Activated naive CD8-positive, alpha-beta T cell (primary cell): Measurements from ENCODE around the gene MRTFA.

Experiments used
- H3K27ac Mint-ChIP-seq: one replicate; pipeline ENCODE4 v1.8.0; 2021; ENCODE audit warnings: mixed read lengths
- H3K27me3 Mint-ChIP-seq: one replicate; pipeline ENCODE4 v1.8.0; 2021; ENCODE audit warnings: mixed read lengths
- H3K36me3 Mint-ChIP-seq: one replicate; pipeline ENCODE4 v1.8.0; 2021; ENCODE audit warnings: mixed read lengths
- H3K4me1 Mint-ChIP-seq: one replicate; pipeline ENCODE4 v1.8.0; 2021; ENCODE audit warnings: low read depth, mixed read lengths
- H3K4me3 Mint-ChIP-seq: one replicate; pipeline ENCODE4 v1.8.0; 2021; ENCODE audit warnings: mild to moderate bottlenecking, mixed read lengths
- H3K9me3 Mint-ChIP-seq: one replicate; pipeline ENCODE4 v1.8.0; 2021; ENCODE audit warnings: low read depth, mixed read lengths

The MRTFA gene

DNA sequence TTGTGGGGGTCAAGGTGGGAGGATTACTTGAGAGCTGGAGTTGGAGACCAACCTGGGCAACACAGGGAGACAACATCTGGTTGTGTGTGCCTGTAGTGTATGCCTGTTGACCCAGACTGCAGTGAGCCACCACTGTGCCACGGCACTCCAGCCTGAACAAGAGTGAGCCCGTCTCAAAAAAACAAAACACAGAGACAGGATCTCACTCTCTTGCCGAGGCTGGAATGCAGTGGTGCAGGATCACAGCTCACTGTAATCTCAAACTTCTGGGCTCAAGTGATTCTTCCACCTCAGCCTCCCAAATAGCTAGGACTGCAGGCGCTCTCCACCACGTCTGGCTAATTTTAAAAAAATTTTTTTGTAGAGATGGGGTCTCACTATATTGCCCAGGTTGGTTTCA lies 153.6 kb downstream of the MRTFA start:
- Mint-ChIP-seq H3K27ac (no peak overlapping the region), H3K27me3 (no peaks in the 10 kb centered on the region), H3K9me3 (no peaks in the 10 kb centered on the region), H3K4me1 (peaks cover 53% of the 10 kb centered on the region), H3K4me3 (no peak overlapping the region), H3K36me3 (peaks cover 9% of the 10 kb centered on the region)

DNA sequence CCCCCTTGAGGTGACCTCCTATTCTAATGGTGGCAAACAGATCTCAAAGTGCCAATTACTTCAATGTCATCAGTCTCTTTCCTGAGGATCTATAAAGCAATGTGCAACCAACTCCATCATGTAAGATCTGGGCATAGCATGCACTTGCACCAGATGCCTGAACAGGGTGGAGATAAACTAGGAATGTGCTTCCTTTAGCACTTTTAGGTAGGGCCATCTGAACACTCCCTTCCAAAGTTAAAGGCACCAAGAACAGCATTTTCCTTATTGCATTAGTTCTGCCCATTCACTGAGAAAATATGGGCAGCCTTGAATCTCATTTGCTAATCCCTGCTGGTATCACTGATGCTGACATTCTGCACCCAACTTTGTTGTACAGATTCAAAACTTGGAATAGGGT lies 154.1 kb downstream of the MRTFA start:
- Mint-ChIP-seq H3K4me1 (peaks cover 52% of the 10 kb centered on the region), H3K4me3 (no peak overlapping the region), H3K36me3 (peaks cover 9% of the 10 kb centered on the region)

DNA sequence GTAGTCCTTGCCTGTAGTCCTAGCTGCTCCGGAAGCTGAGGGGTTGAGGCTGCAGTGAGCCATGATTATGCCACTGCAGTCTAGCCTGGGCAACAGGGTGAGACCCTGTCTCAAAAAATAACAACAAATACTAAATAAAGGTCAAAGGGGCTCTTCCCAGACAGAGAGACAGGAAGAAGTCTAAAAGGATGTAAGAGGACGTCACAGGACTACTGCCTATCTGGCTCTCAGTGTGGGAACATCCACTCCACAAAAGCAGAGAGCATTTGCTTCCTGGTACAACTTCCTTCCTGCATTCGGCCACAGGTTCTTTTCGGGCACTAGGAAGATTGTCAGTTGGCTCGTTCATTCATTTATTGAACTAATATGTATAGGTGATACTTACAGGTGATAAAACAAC lies 155.5 kb downstream of the MRTFA start:
- peak overlapping the region; percentile 28 for H3K27ac Mint-ChIP-seq
- peaks cover 45% of the 10 kb centered on the region for H3K4me1 Mint-ChIP-seq
- H3K9me3 Mint-ChIP-seq: no peaks in the 10 kb centered on the region
- H3K36me3 Mint-ChIP-seq: peaks cover 9% of the 10 kb centered on the region
- H3K4me3 Mint-ChIP-seq: no peak overlapping the region
- H3K27me3 Mint-ChIP-seq: no peaks in the 10 kb centered on the region

More for the DNA sequence above, 154.1 kb downstream of the MRTFA start:
- Mint-ChIP-seq H3K27ac (no peak overlapping the region), H3K27me3 (no peaks in the 10 kb centered on the region), H3K9me3 (no peaks in the 10 kb centered on the region)

DNA sequence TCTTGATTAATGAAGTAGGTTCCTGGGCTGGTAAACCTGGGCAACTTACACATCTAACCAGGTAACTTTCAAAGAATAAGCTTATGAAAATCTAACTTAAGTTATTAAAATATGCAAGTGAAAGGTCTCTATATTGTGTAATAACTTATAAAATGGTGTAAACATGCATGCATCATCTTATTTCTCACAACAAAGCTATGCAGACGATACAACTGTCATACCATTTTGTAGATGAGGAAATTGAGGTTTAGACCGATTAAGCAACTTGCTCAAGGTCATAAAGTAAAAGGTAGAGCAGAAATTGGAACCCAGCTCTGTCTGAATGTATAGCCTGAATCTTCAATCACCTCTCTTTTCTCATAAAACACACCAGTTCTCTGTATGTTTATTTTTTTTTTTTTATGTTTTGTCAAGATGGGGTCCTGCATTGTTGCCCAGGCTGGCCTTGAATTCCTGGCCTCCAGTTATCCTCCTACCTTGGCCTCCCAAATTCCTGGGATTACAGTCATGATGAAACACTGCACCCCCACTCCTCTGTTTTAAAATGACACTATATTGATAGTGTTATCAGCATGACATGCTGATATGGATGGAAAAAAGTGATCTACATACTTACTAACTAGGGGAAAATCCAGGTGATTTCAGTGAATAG lies 156.5 kb downstream of the MRTFA start:
- Mint-ChIP-seq H3K4me3 (no peak overlapping the region), H3K9me3 (no peaks in the 10 kb centered on the region), H3K4me1 (peaks cover 38% of the 10 kb centered on the region), H3K27ac (no peak overlapping the region), H3K36me3 (peaks cover 7% of the 10 kb centered on the region), H3K27me3 (no peaks in the 10 kb centered on the region)

DNA sequence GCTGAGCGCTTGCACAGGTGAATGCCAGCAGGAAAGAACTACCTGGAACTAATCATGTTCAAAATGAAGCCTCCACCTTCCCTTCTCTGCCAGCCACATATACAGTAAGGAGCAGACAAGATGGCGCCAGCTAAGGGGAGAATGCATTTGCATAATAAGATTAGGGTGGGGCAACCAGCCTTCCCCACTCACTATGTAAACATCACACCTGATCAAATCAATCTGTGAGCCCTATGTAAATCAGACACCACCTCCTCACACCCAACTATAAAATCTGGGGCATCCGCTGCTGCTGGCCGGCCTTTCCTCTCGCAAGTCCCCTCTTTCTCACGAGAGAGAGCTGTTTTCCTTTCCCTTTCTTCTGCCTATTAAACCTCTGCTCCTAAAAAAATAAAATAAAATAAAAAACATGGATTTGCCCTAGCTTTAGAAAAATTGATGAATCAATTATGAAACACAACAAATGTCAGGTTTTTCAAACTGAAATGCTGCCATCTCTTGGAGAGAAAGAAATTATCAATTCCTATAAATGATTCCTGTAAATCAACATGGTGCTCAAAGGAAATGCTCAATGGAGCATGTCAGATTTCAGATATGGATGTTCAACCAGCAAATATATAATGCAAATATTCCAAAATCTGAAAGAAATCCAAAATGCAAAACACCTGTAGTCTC lies 157.3 kb downstream of the MRTFA start:
- peaks cover 7% of the 10 kb centered on the region for H3K36me3 Mint-ChIP-seq
- H3K4me3 Mint-ChIP-seq: no peak overlapping the region
- H3K27me3 Mint-ChIP-seq: no peaks in the 10 kb centered on the region
- no peaks in the 10 kb centered on the region for H3K9me3 Mint-ChIP-seq
- H3K4me1 Mint-ChIP-seq: peaks cover 38% of the 10 kb centered on the region
- H3K27ac Mint-ChIP-seq: no peak overlapping the region

DNA sequence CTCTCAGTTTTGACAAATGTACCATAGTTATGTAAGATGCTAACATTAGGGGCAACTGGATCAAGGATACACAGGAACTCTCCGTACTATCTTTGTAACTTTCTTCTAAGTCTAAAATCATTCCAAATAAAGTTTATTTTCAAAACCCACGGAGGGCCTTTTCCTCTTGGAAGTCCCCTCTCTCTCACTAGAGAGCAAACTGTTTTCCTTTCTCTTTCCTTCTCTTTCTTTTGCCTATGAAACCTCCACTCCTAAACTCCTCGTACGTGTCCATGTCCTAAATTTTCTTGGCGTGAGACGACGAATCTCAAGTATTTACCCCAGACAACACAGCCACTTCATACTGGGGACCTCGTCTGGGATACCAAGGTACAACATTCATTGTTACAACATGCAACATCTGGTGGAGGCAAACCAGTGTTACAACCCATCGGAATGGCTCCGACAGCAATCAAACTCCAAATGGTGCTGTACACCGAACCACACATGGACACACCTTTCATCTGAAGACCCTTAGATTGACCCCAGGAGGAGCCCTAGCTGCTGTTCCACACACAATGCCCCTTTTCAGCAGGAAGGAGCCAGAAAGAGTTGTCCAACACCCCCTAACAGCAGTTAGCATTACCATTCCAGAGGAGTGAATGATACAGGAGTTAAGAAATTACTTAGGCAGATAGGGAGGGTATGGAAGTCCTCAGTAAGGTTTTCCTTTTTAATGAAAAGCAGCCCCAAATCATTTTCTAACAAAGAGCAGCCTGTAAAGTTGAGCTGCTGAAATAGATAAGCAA lies 158.0 kb downstream of the MRTFA start:
- Mint-ChIP-seq H3K4me1 (peaks cover 37% of the 10 kb centered on the region), H3K9me3 (no peaks in the 10 kb centered on the region), H3K27me3 (no peaks in the 10 kb centered on the region), H3K27ac (no peak overlapping the region), H3K4me3 (no peak overlapping the region), H3K36me3 (peaks cover 7% of the 10 kb centered on the region)

DNA sequence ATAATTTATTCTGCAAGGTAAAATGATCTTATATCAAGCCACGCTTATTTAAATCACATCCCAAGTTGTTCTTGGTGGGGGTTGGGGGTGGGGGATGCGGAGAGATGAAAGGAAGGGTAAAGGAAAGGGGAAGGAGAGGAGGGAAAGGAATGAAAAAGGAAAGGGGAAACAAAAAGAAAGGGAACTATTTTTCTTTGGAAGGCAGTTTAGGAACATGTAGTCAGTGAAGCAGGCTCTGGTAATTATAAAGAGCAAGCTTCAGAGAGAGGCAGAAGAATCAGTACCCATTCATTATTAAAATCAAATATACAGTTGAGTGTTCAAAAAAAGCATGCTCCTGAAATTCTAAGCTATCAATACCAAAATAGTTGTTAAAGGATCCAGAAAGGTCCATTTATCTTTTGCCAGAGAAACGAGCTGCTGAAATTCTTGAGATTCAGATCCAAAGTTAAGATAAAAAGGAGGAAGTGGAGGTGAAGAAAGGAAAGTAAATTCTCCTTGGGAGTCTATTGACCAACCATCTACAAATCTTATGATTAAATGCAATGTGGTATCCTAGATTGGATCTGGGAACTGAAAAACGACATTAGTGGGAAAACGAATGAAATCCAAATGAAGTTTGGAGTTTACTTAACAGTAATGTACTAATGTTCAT lies 158.7 kb downstream of the MRTFA start:
- Mint-ChIP-seq H3K27ac (no peak overlapping the region), H3K36me3 (peaks cover 7% of the 10 kb centered on the region), H3K27me3 (no peaks in the 10 kb centered on the region), H3K9me3 (no peaks in the 10 kb centered on the region), H3K4me1 (peaks cover 39% of the 10 kb centered on the region), H3K4me3 (no peak overlapping the region)

DNA sequence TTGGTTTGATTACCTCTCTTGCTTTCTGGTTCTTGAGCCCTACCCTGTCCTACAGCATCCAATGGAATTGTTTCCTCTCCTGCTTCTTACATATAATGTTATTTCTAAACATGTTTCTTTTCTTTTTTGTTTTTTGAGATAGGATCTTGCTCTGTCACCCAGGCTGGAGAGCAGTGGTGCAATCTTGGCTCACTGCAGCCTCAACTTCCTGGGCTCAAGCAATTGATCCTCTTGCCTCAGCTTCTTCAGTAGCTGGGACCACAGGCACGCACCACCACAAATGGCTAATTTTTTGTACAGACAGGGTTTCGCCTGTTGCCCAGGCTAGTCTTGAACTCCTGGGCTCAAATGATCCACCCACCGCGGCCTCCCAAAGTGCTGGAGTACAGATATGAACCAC lies 160.2 kb downstream of the MRTFA start:
- Mint-ChIP-seq H3K4me3 (no peak overlapping the region), H3K36me3 (peaks cover 3% of the 10 kb centered on the region), H3K4me1 (peaks cover 38% of the 10 kb centered on the region), H3K9me3 (no peaks in the 10 kb centered on the region), H3K27ac (peak overlapping the region; percentile 50), H3K27me3 (no peaks in the 10 kb centered on the region)

DNA sequence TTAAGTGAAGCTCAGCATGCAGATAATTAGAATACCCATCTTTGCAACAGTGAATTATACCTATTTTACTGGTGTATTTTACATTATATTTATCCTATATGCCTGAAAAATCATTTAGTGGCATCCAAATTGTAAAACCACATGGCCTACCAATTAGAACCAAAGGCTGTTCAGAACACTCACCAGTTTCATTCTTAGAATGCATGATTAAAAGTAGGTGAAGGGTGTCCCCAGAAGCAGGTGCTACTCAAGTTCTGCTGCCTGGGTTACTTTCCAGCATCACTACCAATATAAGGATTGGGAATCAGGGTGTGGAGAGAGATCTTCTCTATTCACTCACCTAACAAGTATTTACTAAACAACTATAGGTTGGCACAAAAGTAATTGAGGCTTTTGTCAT lies 162.8 kb downstream of the MRTFA start:
- no peak overlapping the region for H3K27ac Mint-ChIP-seq
- no peaks in the 10 kb centered on the region for H3K27me3 Mint-ChIP-seq
- no peaks in the 10 kb centered on the region for H3K9me3 Mint-ChIP-seq
- H3K4me1 Mint-ChIP-seq: peaks cover 36% of the 10 kb centered on the region
- H3K36me3 Mint-ChIP-seq: peaks cover 3% of the 10 kb centered on the region
- H3K4me3 Mint-ChIP-seq: no peak overlapping the region

DNA sequence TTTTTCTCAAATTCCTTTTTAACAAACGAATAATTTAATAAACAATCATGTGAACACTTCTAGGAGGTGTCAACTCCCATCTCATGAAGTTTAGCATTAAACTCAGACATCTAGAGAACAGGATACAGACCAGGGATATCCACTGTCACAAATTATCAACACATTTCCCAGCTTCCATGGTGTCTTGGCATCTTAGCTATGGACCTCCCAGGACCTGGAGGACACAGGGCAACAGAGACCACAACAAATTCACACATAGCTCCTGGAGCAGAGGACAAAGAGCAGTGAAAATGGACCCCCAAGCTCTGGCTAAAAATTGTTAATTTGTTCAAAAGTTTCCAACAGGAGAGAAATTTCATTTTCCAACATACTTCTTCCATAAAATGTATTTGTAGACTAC lies 163.9 kb downstream of the MRTFA start:
- Mint-ChIP-seq H3K4me1 (peaks cover 30% of the 10 kb centered on the region), H3K4me3 (no peak overlapping the region), H3K27ac (no peak overlapping the region), H3K36me3 (peaks cover 5% of the 10 kb centered on the region), H3K9me3 (no peaks in the 10 kb centered on the region), H3K27me3 (no peaks in the 10 kb centered on the region)

DNA sequence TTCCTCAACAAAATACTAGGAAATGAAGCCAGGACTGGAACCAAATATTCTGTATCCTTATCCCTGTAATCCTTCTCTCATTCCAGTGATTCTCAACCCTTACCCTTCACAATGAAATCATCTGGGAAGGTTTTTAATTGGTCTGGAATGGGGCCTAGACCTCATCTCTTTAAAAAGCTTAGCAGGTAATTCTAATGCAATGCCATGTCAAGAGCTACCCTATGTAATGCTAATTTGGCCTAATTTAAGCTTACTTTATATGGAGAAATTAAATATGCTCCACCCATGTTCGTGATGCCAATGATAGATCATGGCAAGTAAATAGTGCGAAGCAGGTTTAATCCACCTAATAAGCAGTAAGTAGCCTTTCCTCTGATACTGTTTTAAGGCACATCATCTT lies 164.5 kb downstream of the MRTFA start:
- Mint-ChIP-seq H3K9me3 (no peaks in the 10 kb centered on the region), H3K4me1 (peaks cover 32% of the 10 kb centered on the region), H3K4me3 (no peak overlapping the region), H3K27me3 (no peaks in the 10 kb centered on the region), H3K27ac (no peak overlapping the region), H3K36me3 (peaks cover 5% of the 10 kb centered on the region)

DNA sequence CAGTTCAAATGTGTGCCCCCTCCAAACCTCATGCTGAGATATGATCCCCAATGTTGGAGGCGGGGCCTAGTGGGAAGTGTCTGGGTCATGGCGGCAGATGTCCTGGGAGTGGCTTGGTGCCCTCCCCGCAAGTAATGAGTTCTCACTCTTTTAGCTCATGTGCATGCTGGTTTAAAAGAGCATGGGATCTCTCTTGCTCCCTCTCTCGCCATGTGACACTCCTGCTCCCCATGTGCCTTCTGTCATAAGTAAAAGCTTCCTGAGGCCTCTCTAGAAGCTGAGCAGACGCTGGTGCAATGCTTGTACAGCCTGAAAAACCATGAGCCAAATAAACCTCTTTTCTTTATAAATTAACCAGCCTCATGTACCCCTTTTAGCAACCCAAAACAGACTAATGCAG lies 167.3 kb downstream of the MRTFA start:
- Mint-ChIP-seq H3K4me3 (no peak overlapping the region), H3K4me1 (peaks cover 34% of the 10 kb centered on the region), H3K9me3 (no peaks in the 10 kb centered on the region), H3K27ac (no peak overlapping the region), H3K27me3 (no peaks in the 10 kb centered on the region), H3K36me3 (peaks cover 5% of the 10 kb centered on the region)

DNA sequence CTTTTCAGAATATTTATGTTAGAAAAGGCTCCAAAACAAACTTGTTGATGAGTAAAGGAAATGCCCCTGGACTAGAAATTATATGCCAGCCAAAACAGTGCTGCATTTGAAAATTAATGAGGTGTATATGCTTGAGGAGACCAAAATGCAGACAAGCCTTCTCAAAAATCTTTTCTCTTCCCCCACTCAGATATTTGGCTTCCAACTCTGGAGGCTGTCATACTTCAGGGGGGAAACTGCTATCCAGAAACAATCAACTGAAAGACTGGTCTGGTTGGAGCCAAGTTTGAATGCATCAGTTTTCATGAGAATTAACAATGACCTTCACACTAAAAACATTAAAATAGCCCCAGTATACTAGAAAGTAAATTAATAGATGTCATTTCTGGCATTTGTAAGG lies 167.9 kb downstream of the MRTFA start:
- H3K9me3 Mint-ChIP-seq: no peaks in the 10 kb centered on the region

DNA sequence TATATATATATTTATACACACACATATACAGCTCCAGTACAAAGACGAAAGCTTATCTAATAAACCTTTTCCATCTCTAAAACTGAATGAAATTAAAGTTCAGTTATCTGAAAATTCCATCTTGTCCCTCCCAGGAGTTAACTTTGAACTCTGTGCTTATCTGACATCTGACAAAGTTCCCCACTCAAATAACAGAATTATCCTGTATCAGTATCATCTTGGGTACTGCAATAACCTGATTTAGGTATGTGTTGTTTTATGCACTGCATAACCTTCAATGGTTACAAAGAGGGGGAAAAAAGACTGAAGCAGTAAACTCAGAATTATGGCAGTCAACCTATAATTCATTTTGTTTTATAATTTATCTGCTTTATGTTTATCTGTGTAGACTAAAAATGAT lies 169.5 kb downstream of the MRTFA start:
- Mint-ChIP-seq H3K4me3 (no peak overlapping the region), H3K9me3 (no peaks in the 10 kb centered on the region), H3K27me3 (no peaks in the 10 kb centered on the region), H3K27ac (no peak overlapping the region), H3K36me3 (peaks cover 6% of the 10 kb centered on the region), H3K4me1 (peaks cover 48% of the 10 kb centered on the region)

More for the DNA sequence above, 167.9 kb downstream of the MRTFA start:
- H3K27ac Mint-ChIP-seq: no peak overlapping the region
- peaks cover 37% of the 10 kb centered on the region for H3K4me1 Mint-ChIP-seq
- peaks cover 5% of the 10 kb centered on the region for H3K36me3 Mint-ChIP-seq
- no peak overlapping the region for H3K4me3 Mint-ChIP-seq
- no peaks in the 10 kb centered on the region for H3K27me3 Mint-ChIP-seq

DNA sequence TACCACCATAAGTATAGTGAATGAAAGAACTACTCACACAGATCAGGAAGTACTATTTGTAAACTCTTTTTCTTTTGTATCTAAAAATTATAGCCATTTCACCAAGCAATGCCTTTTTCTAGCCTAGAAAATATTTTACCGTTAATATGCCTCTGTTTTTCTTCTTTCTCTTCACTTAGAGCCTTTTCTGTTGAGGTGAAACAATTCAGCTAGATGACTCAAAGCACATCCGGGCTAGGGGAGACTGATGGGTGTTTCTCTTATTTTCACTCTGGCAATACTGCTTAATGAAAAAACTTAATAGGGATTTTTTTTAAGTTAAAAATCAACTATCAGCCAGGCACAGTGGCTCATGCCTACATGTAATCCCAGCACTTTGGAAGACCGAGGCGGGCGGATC lies 172.8 kb downstream of the MRTFA start:
- H3K27me3 Mint-ChIP-seq: no peaks in the 10 kb centered on the region
- peaks cover 10% of the 10 kb centered on the region for H3K36me3 Mint-ChIP-seq
- peaks cover 67% of the 10 kb centered on the region for H3K4me1 Mint-ChIP-seq
- peak overlapping the region; percentile 96 for H3K27ac Mint-ChIP-seq
- H3K9me3 Mint-ChIP-seq: no peaks in the 10 kb centered on the region
- H3K4me3 Mint-ChIP-seq: peak overlapping the region; percentile 96
